PC-9 (cell line): ENCODE measurements around the gene MUC3A.
"Not testable (repeated sequence)": the region's sequence is repeated elsewhere in the genome, so short reads cannot be mapped to it uniquely, and the experiment has no call there.

Experiments
- CTCF ChIP-seq: fragments of 200-600 bp; sonication (generic); conservative IDR thresholded peaks from 2 replicates; pipeline ENCODE4 v1.6.1; 2017; ENCODE audit warnings: mixed run types, antibody characterized with exemption, mild to moderate bottlenecking, moderate library complexity
- EZH2 ChIP-seq: fragments of 200-600 bp; sonication (generic); IDR thresholded peaks from 2 replicates; pipeline ENCODE4 v1.8.0; 2017; ENCODE audit warnings: antibody characterized with exemption, low read depth

GRCh38 chr7:100935381-100935780, 14.0 kb upstream of the MUC3A start:
- not testable (repeated sequence) for TF ChIP-seq EZH2, CTCF
